ENCODE data around the gene ECPAS. TPM values are rescaled to one million over a fixed set of nuclear protein-coding genes. Genes with fewer than 3 reads are reported as not detected.

Gene ECPAS
- total RNA-seq, 1 experiment from 2014 or later: 106 TPM

DNA sequence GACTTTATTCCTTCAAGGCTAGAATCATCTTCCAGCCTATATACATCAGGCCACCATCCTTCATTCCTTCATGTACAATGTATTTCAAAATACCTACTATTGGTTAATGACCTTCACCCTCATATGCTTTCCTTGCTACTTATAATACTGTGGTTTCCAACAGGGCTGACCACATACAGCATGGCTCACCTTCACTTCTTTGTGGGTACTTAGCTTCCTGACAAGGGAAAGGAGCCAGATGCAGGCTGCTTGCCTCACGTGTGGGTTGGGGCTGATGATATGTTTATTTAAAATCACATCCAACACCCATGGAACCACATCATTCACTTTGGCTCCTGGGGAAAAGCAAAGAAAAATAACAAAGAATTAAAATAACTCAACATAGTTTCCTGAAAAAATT, 90.2 kb downstream of the ECPAS start:
- no peaks in the 10 kb centered on the region for H3K4me1 ChIP-seq (ENCODE audit: insufficient read depth, low read length)
- peaks cover 36 to 58% (median 48%) of the 10 kb centered on the region in 3 experiments; a peak in 6 of 7 replicates for H3K36me3 Mint-ChIP-seq (ENCODE audit: insufficient read depth in 1 of 3, low read depth in 3 of 3)
- H2BK20ac ChIP-seq (ENCODE audit: low read depth, low read length, poor library complexity, severe bottlenecking): no peak overlapping the region
- H2AK5ac ChIP-seq (ENCODE audit: insufficient read length, low read length): no peak overlapping the region
- TF ChIP-seq, protein P1, sequence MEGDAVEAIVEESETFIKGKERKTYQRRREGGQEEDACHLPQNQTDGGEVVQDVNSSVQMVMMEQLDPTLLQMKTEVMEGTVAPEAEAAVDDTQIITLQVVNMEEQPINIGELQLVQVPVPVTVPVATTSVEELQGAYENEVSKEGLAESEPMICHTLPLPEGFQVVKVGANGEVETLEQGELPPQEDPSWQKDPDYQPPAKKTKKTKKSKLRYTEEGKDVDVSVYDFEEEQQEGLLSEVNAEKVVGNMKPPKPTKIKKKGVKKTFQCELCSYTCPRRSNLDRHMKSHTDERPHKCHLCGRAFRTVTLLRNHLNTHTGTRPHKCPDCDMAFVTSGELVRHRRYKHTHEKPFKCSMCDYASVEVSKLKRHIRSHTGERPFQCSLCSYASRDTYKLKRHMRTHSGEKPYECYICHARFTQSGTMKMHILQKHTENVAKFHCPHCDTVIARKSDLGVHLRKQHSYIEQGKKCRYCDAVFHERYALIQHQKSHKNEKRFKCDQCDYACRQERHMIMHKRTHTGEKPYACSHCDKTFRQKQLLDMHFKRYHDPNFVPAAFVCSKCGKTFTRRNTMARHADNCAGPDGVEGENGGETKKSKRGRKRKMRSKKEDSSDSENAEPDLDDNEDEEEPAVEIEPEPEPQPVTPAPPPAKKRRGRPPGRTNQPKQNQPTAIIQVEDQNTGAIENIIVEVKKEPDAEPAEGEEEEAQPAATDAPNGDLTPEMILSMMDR (conservative IDR thresholded peaks at IDR 0.05): no peak
- no peak overlapping the region for H3K18ac ChIP-seq (ENCODE audit: insufficient read length, low read depth, low read length)
- no peak overlapping the region for H3K56ac ChIP-seq (ENCODE audit: insufficient read length, low read depth, low read length)
- no peaks in the 10 kb centered on the region for H3K23me2 ChIP-seq (ENCODE audit: insufficient read length, low read depth, low read length, poor library complexity, severe bottlenecking)
- H3K79me2 ChIP-seq (ENCODE audit: insufficient read depth, low read length): no peaks in the 10 kb centered on the region
- H3K4ac ChIP-seq (ENCODE audit: low read depth, low read length): no peak overlapping the region
- no peak overlapping the region for H3K4me3 Mint-ChIP-seq
- no peaks in the 10 kb centered on the region for H3K9me3 Mint-ChIP-seq
- no peak for DNase-seq
- H2BK120ac ChIP-seq (ENCODE audit: low read depth, low read length, poor library complexity, severe bottlenecking): no peak overlapping the region
- WGBS (ENCODE audit: extremely low coverage, insufficient read length, low lambda C conversion rate): no CpG with 5 or more reads among the region's 1 CpG
- no peak overlapping the region for H2BK12ac ChIP-seq (ENCODE audit: insufficient read length, low read depth, low read length)
- no peak overlapping the region; a peak in 1 of 7 replicates for H3K27ac Mint-ChIP-seq
- no peaks in the 10 kb centered on the region for H3K27me3 Mint-ChIP-seq (ENCODE audit: low read depth)
- H4K20me1 ChIP-seq (ENCODE audit: control insufficient read depth, insufficient read depth, insufficient read length): no peaks in the 10 kb centered on the region
- H3K9ac ChIP-seq (ENCODE audit: extremely low read depth, insufficient read length, low read length): no peak overlapping the region
- H3K4me1 Mint-ChIP-seq: no peaks in the 10 kb centered on the region
- no peak overlapping the region for H3K23ac ChIP-seq (ENCODE audit: insufficient read length, low read depth, low read length)
- H4K8ac ChIP-seq (replicated peaks; ENCODE audit: insufficient read length, low read depth, low read length): no peak overlapping the region
- H3K14ac ChIP-seq (ENCODE audit: insufficient read depth, low read length): no peak overlapping the region
- H2BK15ac ChIP-seq (ENCODE audit: low read depth, low read length): no peak overlapping the region
- H3K4me2 ChIP-seq (ENCODE audit: insufficient read depth, insufficient read length, low read length): no peak overlapping the region
- H3T11ph ChIP-seq (ENCODE audit: low read length): no peak overlapping the region
- no peak overlapping the region for H4K91ac ChIP-seq (ENCODE audit: insufficient read length, low read depth, low read length)
- H2BK5ac ChIP-seq (ENCODE audit: insufficient read length, low read length): no peak overlapping the region
- H3K27me3 ChIP-seq (ENCODE audit: insufficient read depth, low read length): no peaks in the 10 kb centered on the region
- H3K9me3 ChIP-seq (ENCODE audit: control insufficient read depth, low read depth, low read length): no peaks in the 10 kb centered on the region
- no peak overlapping the region for H3K27ac ChIP-seq (ENCODE audit: insufficient read length, low read depth, low read length)
- H3K79me1 ChIP-seq (ENCODE audit: insufficient read depth, low read depth, low read length, poor library complexity, severe bottlenecking): no peaks in the 10 kb centered on the region
- no peak overlapping the region for H2AFZ ChIP-seq (ENCODE audit: low read length)
- H4K5ac ChIP-seq (ENCODE audit: insufficient read length, low read depth, low read length): no peak overlapping the region
